ENCODE results near the gene NTF3. TPM values are rescaled to one million over a fixed set of nuclear protein-coding genes. Genes with fewer than 3 reads are reported as not detected.

The NTF3 gene
- polyA plus RNA-seq, 3 donors, result 4.1 to 6.4 (median 5.5) TPM

DNA sequence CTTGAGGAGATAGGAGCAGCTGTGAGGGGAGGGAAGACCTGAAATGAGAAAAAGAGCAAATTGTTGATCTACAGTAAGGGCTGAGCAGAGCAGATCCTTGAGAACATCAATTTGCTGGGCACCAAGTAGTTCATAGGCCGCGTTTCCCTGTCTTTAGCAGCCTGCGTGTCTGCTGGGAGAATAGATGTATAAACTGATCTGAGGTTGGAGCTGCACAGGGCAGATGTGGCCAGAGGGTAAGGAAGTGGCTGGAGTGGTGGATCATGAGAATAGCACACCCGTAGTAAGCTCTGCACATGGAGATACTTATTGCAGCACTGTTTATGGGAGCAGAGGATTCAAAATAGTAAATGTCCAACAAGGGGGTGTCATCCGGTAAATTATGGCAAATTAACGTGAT lies 44.4 kb downstream of the NTF3 start:
- DNase-seq (ENCODE audit: extremely low read depth in 1 of 11, low read depth in 9 of 11, low spot score in 4 of 11), result no peak

- no peak for DNase-seq (ENCODE audit: extremely low read depth in 1 of 11, low read depth in 9 of 11, low spot score in 4 of 11)
Measured at GRCh38 chr12:5478081-5478706, 46.3 kb downstream of the NTF3 start.

- no peak for DNase-seq (ENCODE audit: extremely low read depth in 1 of 11, low read depth in 9 of 11, low spot score in 4 of 11)
Measured at GRCh38 chr12:5479761-5480160, 47.9 kb downstream of the NTF3 start.

- DNase-seq (ENCODE audit: extremely low read depth in 1 of 11, low read depth in 9 of 11, low spot score in 4 of 11), result peak in 9 of 11 donors; percentile 39 to 79 (median 67)
Measured at GRCh38 chr12:5480218-5480937, 48.5 kb downstream of the NTF3 start.

DNA sequence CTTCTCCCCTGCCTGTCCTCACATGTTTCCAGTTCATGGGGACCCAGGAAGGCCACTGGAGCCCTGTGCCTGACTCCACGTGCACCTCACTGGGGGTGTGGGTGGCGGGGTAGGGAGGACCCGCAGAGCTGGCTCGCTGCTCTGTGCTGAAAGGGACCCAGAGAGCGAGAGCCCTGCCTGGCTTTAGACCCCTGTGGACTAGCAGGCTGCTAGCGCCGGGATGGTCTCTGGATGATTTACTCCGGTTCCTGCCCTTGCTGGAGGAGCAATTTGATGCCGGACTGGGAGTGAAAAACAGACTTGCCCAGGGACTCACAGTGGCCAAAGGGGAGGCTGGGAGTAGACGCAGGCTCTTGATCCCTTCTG lies 49.0 kb downstream of the NTF3 start:
- peak in 6 of 11 donors; percentile 33 to 62 (median 58) for DNase-seq (ENCODE audit: extremely low read depth in 1 of 11, low read depth in 9 of 11, low spot score in 4 of 11)

DNA sequence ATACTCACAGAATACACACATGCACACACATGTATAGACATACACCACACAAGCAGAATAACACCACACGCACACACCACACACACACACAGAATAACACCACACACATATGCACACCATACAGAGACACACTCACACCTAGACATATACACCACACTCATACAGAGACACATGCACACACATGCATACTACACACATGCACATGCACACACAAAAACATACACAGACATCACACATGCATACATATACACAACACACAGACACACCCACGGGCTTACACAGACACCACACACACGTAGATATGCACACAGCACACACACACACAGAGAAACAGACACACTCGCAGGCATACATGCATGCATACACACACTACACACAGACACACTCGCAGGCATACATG lies 49.7 kb downstream of the NTF3 start:
- DNase-seq (ENCODE audit: extremely low read depth in 1 of 11, low read depth in 9 of 11, low spot score in 4 of 11), result no peak

DNA sequence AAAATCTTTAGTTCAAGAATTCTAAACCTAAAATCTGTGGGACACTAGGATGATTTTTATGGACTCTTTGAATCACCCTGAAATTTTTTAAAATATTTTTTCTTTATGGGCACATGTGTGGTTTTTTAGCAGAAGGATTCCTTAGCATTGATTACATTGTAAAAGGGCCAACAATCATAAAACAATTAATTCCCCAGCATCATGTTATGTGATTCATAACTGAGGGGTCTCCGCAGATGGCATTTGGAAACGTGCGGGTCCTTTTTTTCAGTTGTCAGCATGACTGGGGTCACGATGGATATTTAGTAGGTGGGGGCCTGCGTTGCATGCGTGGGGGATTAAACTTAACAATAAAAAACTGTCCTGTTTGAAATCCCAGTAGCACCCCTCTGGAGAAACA lies 52.5 kb downstream of the NTF3 start:
- no peak for DNase-seq (ENCODE audit: extremely low read depth in 1 of 11, low read depth in 9 of 11, low spot score in 4 of 11)

DNA sequence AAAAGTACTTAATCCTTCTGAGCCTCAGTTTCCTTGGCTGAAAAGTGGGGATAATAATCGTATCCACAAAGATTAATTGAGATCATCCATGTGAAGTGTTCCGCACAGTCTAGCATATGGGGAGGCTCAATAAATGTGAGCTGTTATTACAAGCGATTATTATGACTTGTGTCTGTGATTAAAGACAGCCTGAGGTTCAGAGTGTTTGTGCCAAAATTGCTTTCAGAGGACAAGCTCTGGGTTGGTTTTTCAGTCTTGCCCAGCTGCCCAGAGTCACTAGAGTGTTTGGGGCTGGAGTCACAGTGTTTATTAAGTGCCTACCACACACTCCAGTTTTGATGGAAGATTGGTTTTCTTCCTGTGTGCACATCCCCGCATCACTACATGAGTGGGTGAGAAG lies 53.5 kb downstream of the NTF3 start:
- no peak for DNase-seq (ENCODE audit: extremely low read depth in 1 of 11, low read depth in 9 of 11, low spot score in 4 of 11)

DNA sequence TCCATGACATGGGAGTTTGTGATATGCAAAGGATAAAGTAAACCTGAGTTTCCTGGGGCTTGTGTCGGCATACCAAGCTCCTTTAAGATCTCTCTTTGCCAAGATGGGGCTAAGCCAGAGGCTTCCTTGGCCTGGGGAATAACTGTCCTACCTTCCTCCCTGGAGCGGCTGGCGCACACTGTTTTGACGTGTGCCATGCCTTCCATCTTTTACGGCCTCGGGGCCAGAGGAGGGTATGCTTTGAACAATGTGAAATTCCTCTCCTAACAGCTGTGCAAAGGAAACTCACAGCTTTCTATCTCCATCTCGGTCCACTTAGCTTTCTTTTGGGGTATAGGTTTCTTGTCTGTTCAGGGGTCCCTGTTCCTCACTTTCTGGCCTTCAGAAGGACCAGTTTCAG lies 55.2 kb downstream of the NTF3 start:
- no peak for DNase-seq (ENCODE audit: extremely low read depth in 1 of 11, low read depth in 9 of 11, low spot score in 4 of 11)

DNA sequence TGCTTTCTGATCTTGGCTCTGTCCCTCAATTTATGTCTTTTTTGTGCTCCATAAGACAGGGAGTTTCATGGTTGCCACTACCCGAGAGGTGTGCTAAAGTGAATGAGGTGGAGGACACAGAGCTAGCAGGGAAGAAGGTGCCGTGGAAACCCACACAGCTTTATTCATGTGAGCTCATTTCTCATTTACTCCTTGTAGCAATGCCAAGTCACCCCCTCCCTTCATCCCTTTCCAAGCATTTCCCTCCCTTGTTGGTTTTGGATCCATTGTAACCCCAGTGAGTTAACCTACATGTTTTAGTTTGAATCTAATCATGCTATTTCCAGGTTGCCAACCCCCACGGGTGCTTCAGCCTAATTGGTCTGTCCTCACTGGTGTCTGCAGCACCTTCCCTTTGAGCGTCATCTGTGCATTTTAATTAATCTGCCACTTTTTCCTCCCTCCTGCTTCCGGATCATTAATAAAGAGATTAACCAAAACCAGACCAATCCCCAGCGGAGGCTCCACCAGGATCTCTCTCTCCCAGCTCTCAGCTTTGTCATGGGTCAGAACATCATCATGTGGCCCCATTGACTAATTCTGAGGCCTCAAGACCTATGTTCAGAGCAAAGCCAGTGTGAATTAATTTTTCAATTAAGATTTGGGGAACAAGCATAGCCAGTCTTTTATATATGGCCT lies 56.2 kb downstream of the NTF3 start:
- DNase-seq (ENCODE audit: extremely low read depth in 1 of 11, low read depth in 9 of 11, low spot score in 4 of 11), result no peak

GRCh38 chr12:5488626-5488955 lies 56.7 kb downstream of the NTF3 start:
- no peak for DNase-seq (ENCODE audit: extremely low read depth in 1 of 11, low read depth in 9 of 11, low spot score in 4 of 11)

DNA sequence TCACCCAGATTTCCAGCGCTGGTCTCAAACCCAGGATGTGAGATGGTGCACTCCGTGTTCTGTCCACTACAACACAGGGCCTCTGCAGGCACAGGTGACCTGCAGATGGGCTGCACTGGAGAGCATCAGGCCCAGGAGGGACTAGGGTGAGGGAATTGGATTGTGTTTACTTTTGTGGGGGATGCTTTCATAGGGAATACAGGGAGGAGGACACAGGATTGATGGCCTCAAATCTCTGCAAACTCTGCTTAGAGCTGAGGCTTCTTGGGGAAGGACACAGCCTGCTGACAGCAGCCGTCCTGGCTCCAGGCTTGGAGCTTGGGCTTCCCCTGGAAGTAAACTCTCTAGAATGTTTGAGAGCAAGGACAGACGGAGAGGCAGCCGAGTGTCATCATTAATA lies 57.1 kb downstream of the NTF3 start:
- no peak for DNase-seq (ENCODE audit: extremely low read depth in 1 of 11, low read depth in 9 of 11, low spot score in 4 of 11)

DNA sequence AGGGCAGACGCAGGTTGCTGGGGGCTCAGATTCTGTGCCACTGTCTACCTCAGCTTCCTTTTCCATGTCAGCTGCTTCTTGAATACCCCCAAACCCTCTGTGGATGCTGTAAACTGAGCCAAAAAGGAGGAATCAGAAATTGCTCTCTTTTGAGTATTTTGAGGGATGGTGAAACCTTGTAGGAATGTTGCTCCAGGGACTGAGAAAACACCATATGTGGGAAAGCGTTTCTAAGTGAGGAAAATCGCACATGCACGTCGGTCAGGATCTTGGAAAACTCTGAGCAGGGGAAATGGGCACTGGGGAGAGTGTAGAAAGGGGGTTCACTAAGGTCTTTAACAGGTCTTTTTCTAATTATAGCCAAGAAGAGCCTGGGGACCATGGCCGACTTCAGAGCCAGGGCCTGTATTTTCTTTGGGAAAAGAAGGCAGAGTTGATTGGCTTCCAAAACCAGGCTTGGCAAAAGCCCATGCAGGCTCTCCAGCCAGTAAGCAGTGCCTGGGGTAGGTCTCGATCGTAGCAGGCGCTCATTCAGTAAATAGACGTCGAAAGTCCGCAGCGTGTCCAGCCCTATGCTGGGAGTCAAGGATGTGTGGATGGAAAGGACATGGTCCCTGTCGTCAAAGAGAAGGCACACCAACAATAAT lies 58.0 kb downstream of the NTF3 start:
- DNase-seq (ENCODE audit: extremely low read depth in 1 of 11, low read depth in 9 of 11, low spot score in 4 of 11), result no peak

DNA sequence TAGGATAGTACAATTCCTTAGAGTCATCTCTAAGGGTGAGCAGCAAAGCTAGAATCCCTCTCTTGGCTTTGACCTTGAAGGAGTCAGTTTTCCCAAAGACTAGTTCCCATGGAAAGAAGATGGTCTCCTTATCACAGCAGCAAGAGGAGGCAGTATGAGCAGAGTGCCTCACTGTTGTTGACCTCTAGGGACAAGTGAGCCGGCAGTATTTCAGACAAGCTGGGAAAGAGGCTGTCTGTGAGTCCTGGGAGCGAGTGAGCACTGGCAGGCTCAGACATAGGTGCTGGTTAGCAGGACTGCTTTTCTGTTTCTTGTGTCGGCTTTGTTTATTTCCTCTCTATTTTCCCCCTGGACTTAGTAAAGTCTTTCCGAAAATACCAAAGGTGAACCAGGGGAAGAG lies 60.7 kb downstream of the NTF3 start:
- DNase-seq (ENCODE audit: extremely low read depth in 1 of 11, low read depth in 9 of 11, low spot score in 4 of 11), result no peak

DNA sequence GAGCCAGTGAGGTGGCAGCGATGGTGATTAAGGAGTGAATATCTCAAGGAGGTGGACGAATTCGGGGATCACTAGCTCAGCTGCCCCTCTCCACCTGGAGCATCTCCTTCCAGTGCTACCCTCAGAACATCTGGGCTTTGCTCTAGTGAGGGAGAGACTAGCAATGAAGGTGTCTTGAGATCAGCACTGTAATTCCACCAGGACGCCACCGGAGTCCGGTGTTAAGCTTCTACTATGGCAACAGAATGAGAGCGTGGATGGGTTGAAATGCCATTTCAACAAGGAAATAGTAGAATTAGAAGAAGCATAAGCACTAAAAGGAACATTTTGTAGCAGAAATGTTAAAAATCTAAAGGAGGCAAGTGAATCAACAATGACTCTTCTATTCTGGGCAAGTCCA lies 61.1 kb downstream of the NTF3 start:
- DNase-seq (ENCODE audit: extremely low read depth in 1 of 11, low read depth in 9 of 11, low spot score in 4 of 11), result no peak

DNA sequence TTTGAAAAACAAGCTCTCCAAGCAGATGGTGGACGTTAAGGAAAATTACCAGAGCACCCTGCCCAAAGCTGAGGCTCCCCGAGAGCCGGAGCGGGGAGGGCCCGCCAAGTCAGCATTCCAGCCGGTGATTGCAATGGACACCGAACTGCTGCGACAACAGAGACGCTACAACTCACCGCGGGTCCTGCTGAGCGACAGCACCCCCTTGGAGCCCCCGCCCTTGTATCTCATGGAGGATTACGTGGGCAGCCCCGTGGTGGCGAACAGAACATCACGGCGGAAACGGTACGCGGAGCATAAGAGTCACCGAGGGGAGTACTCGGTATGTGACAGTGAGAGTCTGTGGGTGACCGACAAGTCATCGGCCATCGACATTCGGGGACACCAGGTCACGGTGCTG lies 62.4 kb downstream of the NTF3 start:
- no peak for DNase-seq (ENCODE audit: extremely low read depth in 1 of 11, low read depth in 9 of 11, low spot score in 4 of 11)

- no peak for DNase-seq (ENCODE audit: extremely low read depth in 1 of 11, low read depth in 9 of 11, low spot score in 4 of 11)
Measured at GRCh38 chr12:5497329-5498053, 65.6 kb downstream of the NTF3 start.

DNA sequence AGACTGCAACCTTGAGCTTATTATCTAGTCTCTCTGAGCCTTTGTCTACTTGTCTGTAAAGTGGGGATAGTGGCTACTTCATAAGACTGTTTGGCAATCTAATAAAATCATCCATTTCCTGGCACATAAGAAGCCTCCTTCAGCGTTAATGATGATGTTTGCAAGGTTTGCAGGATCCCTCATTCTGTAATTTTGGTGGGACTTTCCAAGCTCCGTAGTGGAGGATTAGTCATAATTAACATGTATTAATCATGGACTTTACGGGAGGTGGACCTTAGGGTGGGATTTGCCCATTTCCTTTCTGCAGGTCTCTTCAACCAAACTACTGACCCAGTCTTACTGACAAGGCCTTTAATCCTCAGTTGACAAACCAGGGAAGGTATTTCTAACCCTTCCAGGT lies 66.2 kb downstream of the NTF3 start:
- no peak for DNase-seq (ENCODE audit: extremely low read depth in 1 of 11, low read depth in 9 of 11, low spot score in 4 of 11)

GRCh38 chr12:5498806-5499205 lies 66.9 kb downstream of the NTF3 start:
- no peak for DNase-seq (ENCODE audit: extremely low read depth in 1 of 11, low read depth in 9 of 11, low spot score in 4 of 11)
